Memory B cell (primary cell): ENCODE results near the gene PRDM15.
A peak's percentile ranks its signal among the peaks of the same experiment; 100 is the strongest.

Experiments
- ATAC-seq: fragments of 150-1000 bp; cut with Tn5 transposase; 2 replicates; pipeline ENCODE4 v1.10.0; 2021; ENCODE audit warnings: low read depth, mild to moderate bottlenecking, moderate library complexity
- DNase-seq, 2 donors: peaks; one replicate each; pipeline ENCODE4 v3.0.0; 2022; ENCODE audit warnings: low spot score in 2 of 2
- H3K27ac Mint-ChIP-seq: one replicate; pipeline ENCODE4 v1.8.0; 2022; ENCODE audit warnings: mild to moderate bottlenecking, moderate library complexity, mixed read lengths
- H3K27me3 Mint-ChIP-seq: one replicate; pipeline ENCODE4 v1.8.0; 2022; ENCODE audit warnings: mixed read lengths
- H3K36me3 Mint-ChIP-seq: one replicate; pipeline ENCODE4 v1.8.0; 2022; ENCODE audit warnings: mild to moderate bottlenecking, mixed read lengths
- H3K4me1 Mint-ChIP-seq: one replicate; pipeline ENCODE4 v1.8.0; 2022; ENCODE audit warnings: mixed read lengths
- H3K4me3 Mint-ChIP-seq: one replicate; pipeline ENCODE4 v1.8.0; 2022; ENCODE audit warnings: mild to moderate bottlenecking, moderate library complexity, mixed read lengths
- H3K9me3 Mint-ChIP-seq: one replicate; pipeline ENCODE4 v1.8.0; 2022; ENCODE audit warnings: mixed read lengths

Gene PRDM15, protein sequence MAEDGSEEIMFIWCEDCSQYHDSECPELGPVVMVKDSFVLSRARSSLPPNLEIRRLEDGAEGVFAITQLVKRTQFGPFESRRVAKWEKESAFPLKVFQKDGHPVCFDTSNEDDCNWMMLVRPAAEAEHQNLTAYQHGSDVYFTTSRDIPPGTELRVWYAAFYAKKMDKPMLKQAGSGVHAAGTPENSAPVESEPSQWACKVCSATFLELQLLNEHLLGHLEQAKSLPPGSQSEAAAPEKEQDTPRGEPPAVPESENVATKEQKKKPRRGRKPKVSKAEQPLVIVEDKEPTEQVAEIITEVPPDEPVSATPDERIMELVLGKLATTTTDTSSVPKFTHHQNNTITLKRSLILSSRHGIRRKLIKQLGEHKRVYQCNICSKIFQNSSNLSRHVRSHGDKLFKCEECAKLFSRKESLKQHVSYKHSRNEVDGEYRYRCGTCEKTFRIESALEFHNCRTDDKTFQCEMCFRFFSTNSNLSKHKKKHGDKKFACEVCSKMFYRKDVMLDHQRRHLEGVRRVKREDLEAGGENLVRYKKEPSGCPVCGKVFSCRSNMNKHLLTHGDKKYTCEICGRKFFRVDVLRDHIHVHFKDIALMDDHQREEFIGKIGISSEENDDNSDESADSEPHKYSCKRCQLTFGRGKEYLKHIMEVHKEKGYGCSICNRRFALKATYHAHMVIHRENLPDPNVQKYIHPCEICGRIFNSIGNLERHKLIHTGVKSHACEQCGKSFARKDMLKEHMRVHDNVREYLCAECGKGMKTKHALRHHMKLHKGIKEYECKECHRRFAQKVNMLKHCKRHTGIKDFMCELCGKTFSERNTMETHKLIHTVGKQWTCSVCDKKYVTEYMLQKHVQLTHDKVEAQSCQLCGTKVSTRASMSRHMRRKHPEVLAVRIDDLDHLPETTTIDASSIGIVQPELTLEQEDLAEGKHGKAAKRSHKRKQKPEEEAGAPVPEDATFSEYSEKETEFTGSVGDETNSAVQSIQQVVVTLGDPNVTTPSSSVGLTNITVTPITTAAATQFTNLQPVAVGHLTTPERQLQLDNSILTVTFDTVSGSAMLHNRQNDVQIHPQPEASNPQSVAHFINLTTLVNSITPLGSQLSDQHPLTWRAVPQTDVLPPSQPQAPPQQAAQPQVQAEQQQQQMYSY

DNA sequence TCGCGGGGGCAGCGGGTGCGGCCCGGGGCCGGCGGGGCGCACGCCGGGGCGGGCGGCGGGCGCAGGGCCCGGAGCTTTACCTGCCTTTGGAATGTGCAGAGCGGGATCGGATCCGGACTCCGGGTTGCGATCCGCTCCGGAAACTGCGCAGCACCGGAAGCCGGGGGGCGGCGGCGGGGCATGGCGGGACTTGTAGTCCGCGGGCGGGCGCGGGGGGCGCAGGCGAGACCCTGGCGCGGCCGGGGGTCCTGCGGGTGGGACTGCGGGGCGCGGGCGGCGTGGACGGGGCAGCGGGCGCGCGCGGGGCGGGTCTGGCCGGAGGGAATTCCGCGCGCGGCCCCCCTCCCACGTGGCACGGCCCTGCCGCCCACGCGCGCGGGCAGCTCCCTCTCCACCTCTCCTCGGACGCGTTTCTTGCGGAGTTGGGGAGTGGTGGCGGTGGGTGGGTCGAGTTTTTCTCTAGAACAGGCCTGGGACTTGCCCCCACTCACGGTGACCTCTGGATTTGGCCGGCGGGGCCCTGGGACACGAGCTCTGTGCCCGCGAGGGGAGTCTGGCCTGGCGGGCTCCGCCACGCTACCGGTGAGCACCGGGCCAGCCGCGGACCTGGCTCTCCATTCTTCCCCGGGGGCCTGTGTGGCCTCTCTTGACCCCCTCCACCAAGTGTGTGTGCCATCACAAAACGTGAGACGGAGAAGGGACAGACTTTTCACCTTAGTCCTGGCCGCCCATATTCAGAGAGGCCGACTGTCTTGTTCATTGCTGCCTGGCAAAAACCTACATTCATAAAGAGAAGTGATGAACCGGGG, at the start of gene PRDM15:
TSS of gene PRDM15 (minus strand) at position 155 of the 809 bp plus-strand sequence. CDS start 18,981 bp downstream, outside the sequence.
- peaks cover 2% of the 10 kb centered on the region for H3K36me3 Mint-ChIP-seq
- no peaks in the 10 kb centered on the region for H3K27me3 Mint-ChIP-seq
- peak within 1 kb of the TSS; percentile 91 for H3K4me3 Mint-ChIP-seq
- peaks cover 28% of the 10 kb centered on the region for H3K4me1 Mint-ChIP-seq
- H3K27ac Mint-ChIP-seq: peak within 1 kb of the TSS; percentile 93
- DNase-seq: peak; percentile 50 to 77
- ATAC-seq: peak; percentile 72
- no peaks in the 10 kb centered on the region for H3K9me3 Mint-ChIP-seq

DNA sequence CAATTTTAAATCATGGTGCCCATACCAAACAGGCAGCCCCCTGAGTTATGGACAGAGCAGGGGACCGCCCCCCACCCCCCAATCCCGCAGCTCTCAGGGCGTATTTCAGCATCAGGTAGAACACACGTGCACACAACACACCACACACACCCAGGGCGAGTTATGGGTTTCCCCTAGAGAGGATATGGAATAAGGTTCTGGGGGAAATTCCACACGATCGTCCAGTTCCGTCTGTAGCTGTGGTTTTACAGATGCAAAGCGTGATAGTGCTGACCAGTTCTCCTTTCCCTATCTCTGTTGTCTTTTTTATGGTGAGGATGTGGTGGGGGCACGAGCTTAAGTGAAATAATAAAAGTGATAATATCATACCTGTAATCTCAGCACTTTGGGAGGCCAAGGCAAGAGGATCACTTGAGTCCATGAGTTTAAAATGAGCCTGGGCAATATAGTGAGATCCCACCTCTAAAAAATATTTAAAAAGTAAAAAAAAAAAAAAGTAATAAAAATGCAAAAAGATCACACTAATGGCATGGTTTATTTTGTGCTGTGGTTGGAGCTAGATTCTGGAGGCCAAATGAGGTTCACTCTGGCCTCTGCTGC, 49.6 kb upstream of the PRDM15 start:
- H3K27ac Mint-ChIP-seq: peak overlapping the region; percentile 84
- H3K4me3 Mint-ChIP-seq: peak overlapping the region; percentile 37
- no peaks in the 10 kb centered on the region for H3K36me3 Mint-ChIP-seq
- H3K4me1 Mint-ChIP-seq: peaks cover 29% of the 10 kb centered on the region
- no peaks in the 10 kb centered on the region for H3K27me3 Mint-ChIP-seq
- DNase-seq: peak in 1 of 2 donors; percentile 47
- ATAC-seq: peak; percentile 88
- H3K9me3 Mint-ChIP-seq: no peaks in the 10 kb centered on the region

DNA sequence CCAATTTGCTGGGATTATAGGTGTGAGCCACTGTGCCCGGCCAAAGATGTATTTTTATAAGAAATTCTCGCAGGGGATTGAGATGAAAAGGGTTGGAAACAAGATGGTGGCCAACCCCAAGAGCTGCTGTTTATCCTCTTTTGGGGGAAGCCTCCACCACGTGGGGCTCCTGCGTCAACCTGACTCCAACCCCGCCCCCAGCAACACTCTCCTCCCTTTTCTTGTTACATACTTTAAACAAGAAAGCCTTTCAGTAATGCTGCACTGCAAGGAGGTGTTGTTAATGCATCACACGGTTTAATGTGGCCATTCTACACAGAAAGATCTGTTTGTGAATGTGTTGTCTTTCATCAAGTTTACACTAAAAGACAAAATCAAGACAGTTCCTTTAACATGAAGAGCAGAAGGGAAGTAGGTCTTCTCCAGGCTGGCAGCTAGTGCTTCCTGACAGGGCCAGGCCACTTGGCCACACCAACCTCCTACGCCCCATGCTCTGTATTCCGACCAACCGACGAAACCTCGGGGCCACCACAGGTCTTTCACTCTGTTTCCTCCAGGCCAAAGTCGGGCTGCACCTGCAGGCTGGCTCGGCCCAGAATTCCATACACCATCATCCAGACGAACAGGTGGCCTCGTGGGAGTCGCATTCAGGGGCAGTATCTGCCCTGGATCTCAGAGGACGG, 48.7 kb upstream of the PRDM15 start:
- ATAC-seq: no peak
- H3K4me1 Mint-ChIP-seq: peaks cover 27% of the 10 kb centered on the region
- H3K9me3 Mint-ChIP-seq: no peaks in the 10 kb centered on the region
- no peaks in the 10 kb centered on the region for H3K27me3 Mint-ChIP-seq
- DNase-seq: no peak
- peak overlapping the region; percentile 84 for H3K27ac Mint-ChIP-seq
- H3K4me3 Mint-ChIP-seq: peak overlapping the region; percentile 37
- H3K36me3 Mint-ChIP-seq: no peaks in the 10 kb centered on the region

DNA sequence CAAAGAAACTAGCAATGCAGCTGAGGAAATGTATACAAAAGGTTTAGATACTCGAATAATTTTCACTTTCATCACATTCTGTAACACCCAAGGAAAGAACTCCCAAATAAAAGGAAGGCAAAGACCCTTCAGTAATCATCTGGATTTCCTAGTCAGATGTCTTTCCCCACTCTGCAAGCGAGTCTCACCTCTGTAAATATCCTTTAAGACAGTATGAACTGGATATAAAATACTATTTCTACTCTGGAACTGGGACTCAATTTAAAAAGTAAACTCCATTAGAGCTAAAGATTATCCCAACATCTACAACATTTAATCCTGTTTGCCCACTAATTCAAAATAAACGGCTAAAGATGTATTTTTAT, 47.6 kb upstream of the PRDM15 start:
- Mint-ChIP-seq H3K4me3 (peak overlapping the region; percentile 96), H3K27me3 (no peaks in the 10 kb centered on the region), H3K4me1 (peaks cover 27% of the 10 kb centered on the region), H3K9me3 (no peaks in the 10 kb centered on the region), H3K27ac (peak overlapping the region; percentile 99), H3K36me3 (no peaks in the 10 kb centered on the region)
- DNase-seq (no peak), ATAC-seq (no peak)

DNA sequence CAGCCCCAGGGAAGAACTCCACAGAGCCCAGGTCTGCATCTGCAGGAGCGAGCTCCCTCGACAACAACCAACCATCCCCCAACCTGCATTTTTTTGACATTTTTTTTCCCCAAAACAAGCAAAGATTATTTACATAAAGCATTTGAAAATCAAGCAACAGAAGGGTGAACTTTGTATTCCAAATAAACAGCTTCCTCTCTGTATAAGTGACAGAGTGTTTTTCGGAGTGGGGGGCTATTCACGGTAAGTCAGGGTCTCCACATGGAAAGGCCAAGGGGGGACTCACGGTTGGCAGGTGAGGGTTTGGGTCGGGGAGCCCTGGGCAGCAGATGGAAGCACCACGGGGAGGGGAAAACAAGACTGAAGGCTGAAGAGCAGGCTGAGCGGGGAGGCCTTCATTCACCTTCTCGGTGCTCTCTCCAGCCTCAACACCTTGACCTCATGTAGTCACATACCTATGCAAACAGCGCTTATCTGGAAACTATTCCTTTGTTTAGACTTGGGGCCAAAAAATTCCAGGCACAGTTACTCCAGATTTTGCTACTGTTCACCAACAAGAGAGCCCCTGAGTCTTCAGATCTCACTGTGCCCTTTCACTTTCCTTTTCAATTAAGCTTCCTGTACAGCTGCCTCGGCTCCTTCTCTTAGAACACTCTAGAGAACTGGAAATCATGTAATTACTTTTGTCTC, 47.1 kb upstream of the PRDM15 start:
- no peaks in the 10 kb centered on the region for H3K27me3 Mint-ChIP-seq
- H3K36me3 Mint-ChIP-seq: no peaks in the 10 kb centered on the region
- ATAC-seq (peak; percentile 60), DNase-seq (peak in 1 of 2 donors; percentile 41)
- H3K4me1 Mint-ChIP-seq: peaks cover 31% of the 10 kb centered on the region
- no peaks in the 10 kb centered on the region for H3K9me3 Mint-ChIP-seq
- peak overlapping the region; percentile 99 for H3K27ac Mint-ChIP-seq
- peak overlapping the region; percentile 96 for H3K4me3 Mint-ChIP-seq

DNA sequence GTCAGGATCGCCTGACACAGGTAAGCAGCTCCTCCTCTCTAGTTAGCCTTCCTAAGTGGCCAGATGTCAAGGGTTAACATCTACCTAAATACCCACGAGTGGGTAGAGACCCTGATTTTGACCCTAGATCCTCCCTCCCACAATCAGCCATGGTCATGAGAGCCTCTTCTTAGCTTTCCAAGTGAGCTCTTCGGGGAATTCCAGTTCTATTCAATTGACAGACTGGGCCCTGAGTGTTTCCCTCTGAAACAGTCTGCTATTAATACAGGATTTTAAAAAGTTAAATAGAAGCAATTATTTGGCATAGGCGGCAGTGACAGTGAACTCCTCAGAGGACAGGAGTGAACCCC, 46.6 kb upstream of the PRDM15 start:
- no peak for ATAC-seq
- Mint-ChIP-seq H3K4me1 (peaks cover 35% of the 10 kb centered on the region), H3K9me3 (no peaks in the 10 kb centered on the region), H3K27me3 (no peaks in the 10 kb centered on the region), H3K27ac (peak overlapping the region; percentile 99), H3K36me3 (no peaks in the 10 kb centered on the region), H3K4me3 (peak overlapping the region; percentile 96)
- DNase-seq: no peak

DNA sequence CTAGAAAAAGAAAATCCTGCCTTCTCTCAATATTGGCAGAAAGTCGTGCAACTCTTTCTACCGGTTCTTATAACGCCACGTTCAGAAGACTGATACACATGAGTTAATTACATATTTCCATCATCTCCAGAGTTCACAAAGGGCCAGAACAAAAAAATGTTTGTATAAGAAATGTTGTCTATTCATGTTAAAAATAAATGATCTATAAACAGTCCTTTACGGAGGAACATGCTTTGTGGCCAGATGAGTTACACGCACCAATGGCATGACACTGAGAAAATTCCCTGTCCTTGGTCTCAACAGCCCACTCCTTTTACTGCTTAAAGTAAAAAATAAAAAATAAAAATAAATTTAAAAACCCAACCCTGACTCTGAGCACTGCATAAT, 45.2 kb upstream of the PRDM15 start:
- Mint-ChIP-seq H3K4me3 (peak overlapping the region; percentile 9), H3K27me3 (no peaks in the 10 kb centered on the region), H3K27ac (no peak overlapping the region), H3K4me1 (peaks cover 36% of the 10 kb centered on the region), H3K36me3 (no peaks in the 10 kb centered on the region), H3K9me3 (no peaks in the 10 kb centered on the region)
- ATAC-seq (no peak), DNase-seq (no peak)

DNA sequence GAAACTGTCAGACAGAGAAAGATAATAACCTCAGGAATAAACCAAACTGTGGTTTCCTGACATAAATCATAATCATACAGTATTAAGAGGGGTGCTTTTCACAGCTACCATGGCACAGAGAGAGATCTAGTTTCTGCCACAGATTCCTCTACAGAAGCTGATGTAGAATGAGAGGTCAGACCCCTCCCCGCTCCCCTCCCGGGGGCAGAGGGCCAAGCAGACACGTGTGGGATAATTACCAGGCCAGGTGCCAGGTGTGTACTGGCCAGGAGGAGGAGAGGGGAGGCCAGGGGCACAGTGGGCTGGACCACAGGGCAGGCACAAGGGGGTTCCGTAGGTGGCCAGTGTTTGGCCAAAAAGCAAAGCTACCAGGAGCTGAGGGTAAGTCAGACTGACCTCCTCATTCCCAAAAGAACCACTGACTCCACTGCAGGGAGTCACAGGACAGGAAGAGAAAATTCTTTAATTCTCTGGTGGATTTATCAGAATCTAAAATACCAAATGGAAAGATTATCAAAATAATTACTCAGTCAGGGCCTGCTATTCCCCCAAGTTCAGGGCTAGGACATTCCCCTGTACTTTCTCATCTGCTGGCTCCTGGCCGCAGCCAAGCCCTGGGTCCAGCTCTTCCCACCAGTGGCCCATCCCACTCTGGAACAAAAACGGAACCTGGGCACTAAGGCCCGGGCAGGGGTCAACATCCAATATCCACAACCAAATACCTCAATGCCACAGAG, 44.7 kb upstream of the PRDM15 start:
- Mint-ChIP-seq H3K27ac (no peak overlapping the region), H3K27me3 (no peaks in the 10 kb centered on the region), H3K4me3 (peak overlapping the region; percentile 32), H3K4me1 (peaks cover 37% of the 10 kb centered on the region), H3K36me3 (peaks cover 2% of the 10 kb centered on the region), H3K9me3 (no peaks in the 10 kb centered on the region)
- DNase-seq (no peak), ATAC-seq (no peak)

DNA sequence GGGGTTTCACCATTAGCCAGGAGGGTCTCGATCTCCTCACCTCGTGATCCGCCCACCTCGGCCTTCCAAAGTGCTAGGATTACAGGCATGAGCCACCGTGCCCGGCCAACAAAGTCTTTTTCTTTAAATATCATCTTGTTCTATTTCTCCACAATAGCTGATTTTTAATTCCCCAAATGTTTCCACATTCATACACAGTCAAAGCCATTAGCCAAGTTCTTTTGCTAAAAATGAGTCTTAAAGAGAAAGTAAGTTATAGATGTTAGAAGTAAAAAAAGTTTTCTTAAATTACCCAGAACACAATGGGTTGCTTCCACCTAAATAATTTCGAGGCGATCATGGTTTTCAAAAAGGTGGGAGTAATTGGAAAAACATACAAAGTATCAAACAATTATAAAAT, 44.0 kb upstream of the PRDM15 start:
- Mint-ChIP-seq H3K27me3 (no peaks in the 10 kb centered on the region), H3K9me3 (no peaks in the 10 kb centered on the region), H3K36me3 (peaks cover 4% of the 10 kb centered on the region), H3K4me1 (peaks cover 33% of the 10 kb centered on the region), H3K4me3 (peak overlapping the region; percentile 14), H3K27ac (no peak overlapping the region)
- DNase-seq: no peak
- ATAC-seq: no peak

DNA sequence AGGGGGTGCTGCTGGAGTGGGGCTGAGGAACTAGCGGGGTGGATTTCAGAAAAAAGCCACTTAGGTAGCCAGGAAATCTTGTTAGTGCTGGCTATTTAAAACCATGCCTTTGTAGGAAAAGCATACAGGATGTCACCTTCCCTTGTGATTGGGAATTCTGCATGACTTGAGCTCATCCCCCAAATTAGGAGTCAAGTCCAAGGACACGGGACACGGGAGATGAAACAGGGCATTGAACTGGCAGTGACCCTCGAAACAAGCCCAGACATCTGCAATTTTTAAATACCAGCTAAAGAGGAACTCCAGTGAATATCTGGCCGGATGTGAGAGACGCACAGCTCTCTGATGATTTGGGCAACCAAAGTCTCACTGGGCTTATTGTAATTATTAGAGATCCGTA, 41.9 kb upstream of the PRDM15 start:
- H3K4me3 Mint-ChIP-seq: peak overlapping the region; percentile 27

DNA sequence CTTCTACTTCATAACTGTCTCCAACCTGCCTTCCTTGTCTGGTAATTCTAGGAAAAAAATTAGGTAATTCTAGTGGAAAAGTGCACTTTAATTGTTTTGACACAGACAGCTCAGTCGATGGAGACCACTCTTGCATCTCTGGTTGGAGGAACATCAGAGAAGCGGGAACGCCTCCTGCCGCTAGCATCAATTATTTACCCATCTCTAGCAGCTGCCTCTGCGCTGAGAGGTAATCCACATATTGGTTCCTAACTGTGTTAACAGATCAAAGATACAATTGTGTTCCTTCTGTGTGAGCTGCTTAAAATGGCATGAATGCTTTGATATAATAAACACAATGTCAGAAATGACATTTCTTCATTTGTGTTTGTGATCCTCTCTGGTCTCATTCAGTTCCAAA, 41.3 kb upstream of the PRDM15 start:
- Mint-ChIP-seq H3K27ac (peak overlapping the region; percentile 60), H3K27me3 (no peaks in the 10 kb centered on the region), H3K4me1 (peaks cover 16% of the 10 kb centered on the region), H3K9me3 (no peaks in the 10 kb centered on the region), H3K4me3 (no peak overlapping the region), H3K36me3 (peaks cover 15% of the 10 kb centered on the region)
- DNase-seq: no peak
- ATAC-seq: no peak

More for the DNA sequence above, 41.9 kb upstream of the PRDM15 start:
- ATAC-seq (peak; percentile 75), DNase-seq (peak in 1 of 2 donors; percentile 14)
- H3K9me3 Mint-ChIP-seq: no peaks in the 10 kb centered on the region
- peaks cover 13% of the 10 kb centered on the region for H3K36me3 Mint-ChIP-seq
- H3K27me3 Mint-ChIP-seq: no peaks in the 10 kb centered on the region
- H3K4me1 Mint-ChIP-seq: peaks cover 20% of the 10 kb centered on the region
- peak overlapping the region; percentile 77 for H3K27ac Mint-ChIP-seq
